Measurements from ENCODE around the gene HEBP2. TPM values are rescaled to one million over a fixed set of nuclear protein-coding genes. Genes with fewer than 3 reads are reported as not detected.

The HEBP2 gene
- total RNA-seq, 1 experiment from 2014 or later, result 51.6 TPM

- Histone ChIP-seq H3K4me1 (ENCODE audit: control insufficient read depth in 1 of 2, insufficient read depth in 2 of 2, low read length in 2 of 2) (peaks cover 0 to 13% of the 10 kb centered on the region in 2 experiments; a peak in 3 of 4 replicates), H3K27me3 (ENCODE audit: insufficient read depth, low read length) (no peaks in the 10 kb centered on the region), H3K79me2 (ENCODE audit: insufficient read depth, low read length) (no peaks in the 10 kb centered on the region), H4K20me1 (ENCODE audit: insufficient read depth) (no peaks in the 10 kb centered on the region), H3K9me2 (ENCODE audit: insufficient read depth) (no peaks in the 10 kb centered on the region), H3K4me2 (ENCODE audit: low read length) (no peak within 1 kb of the TSS), H3K9ac (ENCODE audit: low read length) (no peak within 1 kb of the TSS), H3K36me3 (ENCODE audit: control insufficient read depth in 1 of 2, insufficient read depth in 2 of 2, low read length in 2 of 2) (no peaks in the 10 kb centered on the region), H2AFZ (ENCODE audit: low read depth, low read length, poor library complexity, severe bottlenecking) (no peak within 1 kb of the TSS), H3K9me3 (ENCODE audit: control insufficient read depth in 1 of 2, insufficient read depth in 1 of 2, low read depth in 1 of 2, low read length in 2 of 2) (no peaks in the 10 kb centered on the region), H3K4me3 (replicated peaks in 1 of 2; ENCODE audit: low read depth in 1 of 2, low read length in 2 of 2) (no peak within 1 kb of the TSS), H3K27ac (ENCODE audit: low read depth, low read length) (no peak within 1 kb of the TSS)
- ChIA-PET RAD21 (ENCODE audit: low non-redundant PET in 1 of 2, low total read pairs in 2 of 2, uncharacterized antibody in 2 of 2, unreplicated experiment in 2 of 2) (no interaction called here), POLR2A (no interaction called here), CTCF (no interaction called here)
- TF ChIP-seq RAD21 (IDR thresholded peaks at IDR 0.05; ENCODE audit: low read depth) (no peak), EGR1 (IDR thresholded peaks at IDR 0.05; ENCODE audit: low read depth) (no peak), ZFX (IDR thresholded peaks at IDR 0.05) (no peak), EZH2 (IDR thresholded peaks at IDR 0.05) (no peak), ZNF274 (IDR thresholded peaks at IDR 0.05; ENCODE audit: low read depth, low read length) (no peak), CTCF (IDR thresholded peaks at IDR 0.05 in 2 of 3, conservative IDR thresholded peaks at IDR 0.05 in 1 of 3; ENCODE audit: borderline replicate concordance in 1 of 3, insufficient read depth in 1 of 3, low read depth in 2 of 3, low read length in 2 of 3) (no peak), POLR2A (IDR thresholded peaks at IDR 0.05; ENCODE audit: borderline replicate concordance, extremely low read depth, insufficient read depth, insufficient read length) (no peak)
- BruUV-seq (replicated peaks), result no TSS peak
- DNase-seq (ENCODE audit: low read depth, low spot score) (no peak), ATAC-seq (no peak)
- intact Hi-C loops (cut with micrococcal nuclease), result no loop called here
These were observed 26.2 kb upstream of the HEBP2 start, which contains the start of gene SMIM28 for GRCh38 chr6:138377844-138378243. Gene SMIM28, plus strand, starts transcription at chr6:138377905. Its CDS starts 168 bp downstream, at chr6:138378073.

GRCh38 chr6:138378463-138378862 is 25.6 kb upstream of the HEBP2 start:
- intact Hi-C loops (cut with micrococcal nuclease), result no loop called here
- RAD21 ChIA-PET (ENCODE audit: low non-redundant PET in 1 of 2, low total read pairs in 2 of 2, uncharacterized antibody in 2 of 2, unreplicated experiment in 2 of 2), result no interaction called here
- Histone ChIP-seq H3K4me2 (ENCODE audit: low read length) (no peak overlapping the region), H3K9me3 (ENCODE audit: control insufficient read depth in 1 of 2, insufficient read depth in 1 of 2, low read depth in 1 of 2, low read length in 2 of 2) (no peaks in the 10 kb centered on the region), H3K4me3 (replicated peaks in 1 of 2; ENCODE audit: low read depth in 1 of 2, low read length in 2 of 2) (no peak overlapping the region), H4K20me1 (ENCODE audit: insufficient read depth) (no peaks in the 10 kb centered on the region), H3K9ac (ENCODE audit: low read length) (no peak overlapping the region), H3K27ac (ENCODE audit: low read depth, low read length) (no peak overlapping the region), H3K79me2 (ENCODE audit: insufficient read depth, low read length) (no peaks in the 10 kb centered on the region), H3K4me1 (ENCODE audit: control insufficient read depth in 1 of 2, insufficient read depth in 2 of 2, low read length in 2 of 2) (peaks cover 0 to 13% of the 10 kb centered on the region in 2 experiments; a peak in 3 of 4 replicates), H3K36me3 (ENCODE audit: control insufficient read depth in 1 of 2, insufficient read depth in 2 of 2, low read length in 2 of 2) (no peaks in the 10 kb centered on the region), H3K27me3 (ENCODE audit: insufficient read depth, low read length) (no peaks in the 10 kb centered on the region), H3K9me2 (ENCODE audit: insufficient read depth) (no peaks in the 10 kb centered on the region), H2AFZ (ENCODE audit: low read depth, low read length, poor library complexity, severe bottlenecking) (no peak overlapping the region)
- POLR2A ChIA-PET, result no interaction called here
- BruUV-seq (replicated peaks), result no TSS peak
- CTCF ChIA-PET, result no interaction called here
- no peak for ATAC-seq
- DNase-seq (ENCODE audit: low read depth, low spot score), result no peak
- TF ChIP-seq JUND (IDR thresholded peaks at IDR 0.05) (no peak), EGR1 (IDR thresholded peaks at IDR 0.05; ENCODE audit: low read depth) (no peak), SRF (IDR thresholded peaks at IDR 0.05; ENCODE audit: low read depth) (no peak), ZNF274 (IDR thresholded peaks at IDR 0.05; ENCODE audit: low read depth, low read length) (no peak), CEBPB (IDR thresholded peaks at IDR 0.05; ENCODE audit: low read depth) (no peak), ZBTB33 (IDR thresholded peaks at IDR 0.05; ENCODE audit: extremely low read depth, insufficient replicate concordance, low read length) (no peak), ZFX (IDR thresholded peaks at IDR 0.05) (no peak), ELF1 (IDR thresholded peaks at IDR 0.05; ENCODE audit: borderline replicate concordance, low read depth) (no peak), EZH2phosphoT487 (IDR thresholded peaks at IDR 0.05; ENCODE audit: borderline replicate concordance) (no peak), CTCF (IDR thresholded peaks at IDR 0.05 in 2 of 3, conservative IDR thresholded peaks at IDR 0.05 in 1 of 3; ENCODE audit: borderline replicate concordance in 1 of 3, insufficient read depth in 1 of 3, low read depth in 2 of 3, low read length in 2 of 3) (no peak), ATF3 (IDR thresholded peaks at IDR 0.05) (no peak), POLR2A (IDR thresholded peaks at IDR 0.05; ENCODE audit: borderline replicate concordance, extremely low read depth, insufficient read depth, insufficient read length) (no peak)
